ENCODE results near the gene HTT. TPM values are rescaled to one million over a fixed set of nuclear protein-coding genes. Genes with fewer than 3 reads are reported as not detected.

The HTT gene
- total RNA-seq, 1 experiment from 2014 or later = 37.4 TPM

DNA sequence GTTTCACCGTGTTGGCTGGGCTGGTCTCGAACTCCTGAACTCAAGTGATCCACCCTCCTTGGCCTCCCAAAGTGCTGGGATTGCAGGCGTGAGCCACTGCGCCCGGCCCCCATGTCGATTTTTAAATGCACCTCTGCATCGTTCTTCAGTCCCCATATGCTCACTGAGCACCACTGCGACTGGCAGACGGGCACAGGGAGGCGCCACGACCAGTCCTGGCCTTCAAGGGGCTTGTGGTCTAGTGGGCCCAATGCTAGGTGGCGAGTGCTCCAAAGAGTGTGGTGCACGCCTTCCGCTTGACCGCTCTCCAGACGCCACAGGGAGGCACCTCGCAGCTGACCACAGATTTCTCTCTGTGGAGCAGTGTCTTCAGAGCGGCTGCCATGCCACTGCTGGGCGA is 162.8 kb downstream of the HTT start:
- intact Hi-C loops (cut with micrococcal nuclease) = no loop called here
- Histone ChIP-seq H3K9me3 (ENCODE audit: control insufficient read depth in 1 of 2, insufficient read depth in 1 of 2, low read depth in 1 of 2, low read length in 2 of 2) (no peaks in the 10 kb centered on the region), H3K36me3 (ENCODE audit: control insufficient read depth in 1 of 2, insufficient read depth in 2 of 2, low read length in 2 of 2) (peaks cover 0 to 3% of the 10 kb centered on the region in 2 experiments; a peak in 1 of 4 replicates), H4K20me1 (ENCODE audit: insufficient read depth) (no peaks in the 10 kb centered on the region), H3K9ac (ENCODE audit: low read length) (no peak overlapping the region), H3K4me3 (replicated peaks in 1 of 2; ENCODE audit: low read depth in 1 of 2, low read length in 2 of 2) (no peak overlapping the region), H3K4me1 (ENCODE audit: control insufficient read depth in 1 of 2, insufficient read depth in 2 of 2, low read length in 2 of 2) (no peaks in the 10 kb centered on the region), H3K27ac (ENCODE audit: low read depth, low read length) (no peak overlapping the region), H3K9me2 (ENCODE audit: insufficient read depth) (no peaks in the 10 kb centered on the region), H3K4me2 (ENCODE audit: low read length) (no peak overlapping the region), H3K27me3 (ENCODE audit: insufficient read depth, low read length) (no peaks in the 10 kb centered on the region), H3K79me2 (ENCODE audit: insufficient read depth, low read length) (no peaks in the 10 kb centered on the region), H2AFZ (ENCODE audit: low read depth, low read length, poor library complexity, severe bottlenecking) (no peak overlapping the region)
- TF ChIP-seq, protein P1, sequence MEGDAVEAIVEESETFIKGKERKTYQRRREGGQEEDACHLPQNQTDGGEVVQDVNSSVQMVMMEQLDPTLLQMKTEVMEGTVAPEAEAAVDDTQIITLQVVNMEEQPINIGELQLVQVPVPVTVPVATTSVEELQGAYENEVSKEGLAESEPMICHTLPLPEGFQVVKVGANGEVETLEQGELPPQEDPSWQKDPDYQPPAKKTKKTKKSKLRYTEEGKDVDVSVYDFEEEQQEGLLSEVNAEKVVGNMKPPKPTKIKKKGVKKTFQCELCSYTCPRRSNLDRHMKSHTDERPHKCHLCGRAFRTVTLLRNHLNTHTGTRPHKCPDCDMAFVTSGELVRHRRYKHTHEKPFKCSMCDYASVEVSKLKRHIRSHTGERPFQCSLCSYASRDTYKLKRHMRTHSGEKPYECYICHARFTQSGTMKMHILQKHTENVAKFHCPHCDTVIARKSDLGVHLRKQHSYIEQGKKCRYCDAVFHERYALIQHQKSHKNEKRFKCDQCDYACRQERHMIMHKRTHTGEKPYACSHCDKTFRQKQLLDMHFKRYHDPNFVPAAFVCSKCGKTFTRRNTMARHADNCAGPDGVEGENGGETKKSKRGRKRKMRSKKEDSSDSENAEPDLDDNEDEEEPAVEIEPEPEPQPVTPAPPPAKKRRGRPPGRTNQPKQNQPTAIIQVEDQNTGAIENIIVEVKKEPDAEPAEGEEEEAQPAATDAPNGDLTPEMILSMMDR (IDR thresholded peaks at IDR 0.05 in 2 of 3, conservative IDR thresholded peaks at IDR 0.05 in 1 of 3; ENCODE audit: borderline replicate concordance in 1 of 3, insufficient read depth in 1 of 3, low read depth in 2 of 3, low read length in 2 of 3) = no peak
- no peak for TF ChIP-seq ZNF274 (IDR thresholded peaks at IDR 0.05; ENCODE audit: low read depth, low read length)
- POLR2A ChIA-PET = no interaction called here
- BruUV-seq (replicated peaks) = no TSS peak
- RAD21 ChIA-PET (ENCODE audit: low non-redundant PET in 1 of 2, low total read pairs in 2 of 2, uncharacterized antibody in 2 of 2, unreplicated experiment in 2 of 2) = no interaction called here
- ATAC-seq = no peak
- CTCF ChIA-PET = no interaction called here
- no peak for DNase-seq (ENCODE audit: low read depth, low spot score)

DNA sequence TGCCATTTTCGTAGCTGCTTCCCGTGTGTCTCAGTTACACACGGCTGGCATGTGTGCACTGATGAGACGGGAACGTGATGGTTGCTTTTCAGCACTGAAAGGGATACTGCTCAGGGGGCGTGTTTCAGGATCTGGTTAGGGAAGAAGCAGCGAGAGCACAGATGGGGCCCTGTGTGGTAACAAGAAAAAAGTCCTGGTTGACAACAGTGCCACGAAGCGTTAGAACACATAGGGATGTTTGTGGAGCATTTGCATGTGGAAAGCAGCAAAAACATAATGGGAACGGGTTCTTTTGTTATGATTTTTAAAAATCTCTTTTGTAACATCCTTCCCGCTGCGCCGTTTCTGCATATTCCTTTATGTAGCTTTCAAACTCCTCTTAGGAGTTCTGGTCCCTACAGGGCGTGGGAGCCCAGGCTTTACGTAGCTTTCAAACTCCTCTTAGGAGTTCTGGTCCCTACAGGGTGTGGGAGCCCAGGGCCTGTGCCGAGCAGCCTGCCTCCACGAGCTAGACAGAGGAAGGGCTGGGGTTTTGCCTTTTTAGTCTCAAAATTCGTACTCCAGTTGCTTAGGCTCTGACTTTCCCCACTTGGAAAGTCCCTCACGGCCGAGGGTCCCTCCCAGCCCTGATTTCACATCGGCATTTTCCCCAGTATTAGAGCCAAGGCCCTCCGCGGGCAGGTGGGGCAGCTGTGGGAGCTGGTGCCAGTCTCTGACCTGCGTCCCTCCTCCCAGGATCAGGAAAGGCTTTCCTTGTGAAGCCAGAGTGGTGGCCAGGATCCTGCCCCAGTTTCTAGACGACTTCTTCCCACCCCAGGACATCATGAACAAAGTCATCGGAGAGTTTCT is 163.5 kb downstream of the HTT start:
- Histone ChIP-seq H3K9me2 (ENCODE audit: insufficient read depth) (no peaks in the 10 kb centered on the region), H3K27me3 (ENCODE audit: insufficient read depth, low read length) (no peaks in the 10 kb centered on the region), H4K20me1 (ENCODE audit: insufficient read depth) (no peaks in the 10 kb centered on the region), H3K36me3 (ENCODE audit: control insufficient read depth in 1 of 2, insufficient read depth in 2 of 2, low read length in 2 of 2) (no peaks in the 10 kb centered on the region), H3K27ac (ENCODE audit: low read depth, low read length) (no peak overlapping the region), H3K79me2 (ENCODE audit: insufficient read depth, low read length) (no peaks in the 10 kb centered on the region), H2AFZ (ENCODE audit: low read depth, low read length, poor library complexity, severe bottlenecking) (no peak overlapping the region), H3K4me2 (ENCODE audit: low read length) (no peak overlapping the region), H3K9me3 (ENCODE audit: control insufficient read depth in 1 of 2, insufficient read depth in 1 of 2, low read depth in 1 of 2, low read length in 2 of 2) (no peaks in the 10 kb centered on the region), H3K4me3 (replicated peaks in 1 of 2; ENCODE audit: low read depth in 1 of 2, low read length in 2 of 2) (no peak overlapping the region), H3K9ac (ENCODE audit: low read length) (no peak overlapping the region), H3K4me1 (ENCODE audit: control insufficient read depth in 1 of 2, insufficient read depth in 2 of 2, low read length in 2 of 2) (no peaks in the 10 kb centered on the region)
- ChIA-PET POLR2A (no interaction called here), CTCF (no interaction called here), RAD21 (ENCODE audit: low non-redundant PET in 1 of 2, low total read pairs in 2 of 2, uncharacterized antibody in 2 of 2, unreplicated experiment in 2 of 2) (no interaction called here)
- no peak for ATAC-seq
- BruUV-seq (replicated peaks) = no TSS peak
- no peak for DNase-seq (ENCODE audit: low read depth, low spot score)
- intact Hi-C loops (cut with micrococcal nuclease) = no loop called here
- TF ChIP-seq TCF7L2 (IDR thresholded peaks at IDR 0.05; ENCODE audit: borderline replicate concordance, extremely low read depth, insufficient read depth, insufficient read length) (no peak), SRF (IDR thresholded peaks at IDR 0.05; ENCODE audit: low read depth) (no peak), CEBPB (IDR thresholded peaks at IDR 0.05; ENCODE audit: low read depth) (no peak), CBX3 (IDR thresholded peaks at IDR 0.05; ENCODE audit: low read depth) (no peak), ELF1 (IDR thresholded peaks at IDR 0.05; ENCODE audit: borderline replicate concordance, low read depth) (no peak), POLR2AphosphoS5 (IDR thresholded peaks at IDR 0.05; ENCODE audit: low read depth, low read length) (no peak)
- TF ChIP-seq, protein P2, sequence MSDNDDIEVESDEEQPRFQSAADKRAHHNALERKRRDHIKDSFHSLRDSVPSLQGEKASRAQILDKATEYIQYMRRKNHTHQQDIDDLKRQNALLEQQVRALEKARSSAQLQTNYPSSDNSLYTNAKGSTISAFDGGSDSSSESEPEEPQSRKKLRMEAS (IDR thresholded peaks at IDR 0.05) = no peak
- TF ChIP-seq, protein P1 (IDR thresholded peaks at IDR 0.05 in 2 of 3, conservative IDR thresholded peaks at IDR 0.05 in 1 of 3; ENCODE audit: borderline replicate concordance in 1 of 3, insufficient read depth in 1 of 3, low read depth in 2 of 3, low read length in 2 of 3) = no peak
- TF ChIP-seq, protein P3, sequence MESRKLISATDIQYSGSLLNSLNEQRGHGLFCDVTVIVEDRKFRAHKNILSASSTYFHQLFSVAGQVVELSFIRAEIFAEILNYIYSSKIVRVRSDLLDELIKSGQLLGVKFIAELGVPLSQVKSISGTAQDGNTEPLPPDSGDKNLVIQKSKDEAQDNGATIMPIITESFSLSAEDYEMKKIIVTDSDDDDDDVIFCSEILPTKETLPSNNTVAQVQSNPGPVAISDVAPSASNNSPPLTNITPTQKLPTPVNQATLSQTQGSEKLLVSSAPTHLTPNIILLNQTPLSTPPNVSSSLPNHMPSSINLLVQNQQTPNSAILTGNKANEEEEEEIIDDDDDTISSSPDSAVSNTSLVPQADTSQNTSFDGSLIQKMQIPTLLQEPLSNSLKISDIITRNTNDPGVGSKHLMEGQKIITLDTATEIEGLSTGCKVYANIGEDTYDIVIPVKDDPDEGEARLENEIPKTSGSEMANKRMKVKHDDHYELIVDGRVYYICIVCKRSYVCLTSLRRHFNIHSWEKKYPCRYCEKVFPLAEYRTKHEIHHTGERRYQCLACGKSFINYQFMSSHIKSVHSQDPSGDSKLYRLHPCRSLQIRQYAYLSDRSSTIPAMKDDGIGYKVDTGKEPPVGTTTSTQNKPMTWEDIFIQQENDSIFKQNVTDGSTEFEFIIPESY (IDR thresholded peaks at IDR 0.05; ENCODE audit: extremely low read depth, insufficient replicate concordance, low read length) = no peak
- TF ChIP-seq, protein P4, sequence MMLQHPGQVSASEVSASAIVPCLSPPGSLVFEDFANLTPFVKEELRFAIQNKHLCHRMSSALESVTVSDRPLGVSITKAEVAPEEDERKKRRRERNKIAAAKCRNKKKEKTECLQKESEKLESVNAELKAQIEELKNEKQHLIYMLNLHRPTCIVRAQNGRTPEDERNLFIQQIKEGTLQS (IDR thresholded peaks at IDR 0.05) = no peak
